Right lobe of liver (tissue), 4 donors: ENCODE measurements around the gene HTT-AS.

ENCODE experiments used
- CTCF ChIP-seq, 4 donors: fragments of 200-600 bp in 3 of 4; fragments of 450-650 bp in 1 of 4; IDR thresholded peaks; one replicate each; pipeline versions ENCODE4 v1.5.1 to v1.8.0; 2016 to 2022; ENCODE audit warnings: antibody characterized with exemption in 4 of 4, mild to moderate bottlenecking in 2 of 4
- POLR2A ChIP-seq: fragments of 450-650 bp; IDR thresholded peaks from one replicate; pipeline ENCODE4 v1.6.1; 2017; ENCODE audit warnings: antibody characterized with exemption, mild to moderate bottlenecking
- donor health status: DM: no; HTN: no; CAD: no.
- donor health status: DM: no; HTN: no; CAD: no.
- donor health status: DM: no; HTN: yes; CAD: no.

GRCh38 chr4:3022651-3023050, 51.7 kb downstream of the HTT-AS start:
- no peak for TF ChIP-seq CTCF (IDR thresholded peaks at IDR 0.05)
- no peak for TF ChIP-seq POLR2A
